Heart left ventricle (tissue), 13 donors: ENCODE results near the gene ACOT2.
"Not testable (repeated sequence)": the region's sequence is repeated elsewhere in the genome, so short reads cannot be mapped to it uniquely, and the experiment has no call there.

Source experiments
- CTCF ChIP-seq, 12 donors: fragments of 200-600 bp; sonication (generic) in 4 of 12; IDR thresholded peaks; one replicate each; pipeline versions ENCODE4 v1.5.0 to v1.8.0; 2018 to 2022; ENCODE audit warnings: antibody characterized with exemption in 12 of 12, mild to moderate bottlenecking in 5 of 12
- POLR2A ChIP-seq, 2 donors: fragments of 450-650 bp; IDR thresholded peaks; one replicate each; pipeline ENCODE4 v1.6.1; 2017; ENCODE audit warnings: antibody characterized with exemption in 2 of 2, mild to moderate bottlenecking in 2 of 2, moderate library complexity in 2 of 2
- donor health status: ischemic (EF 13 %, LVEDD 7.1; RV severe dilation, severe dysfunction).
- donor health status: DM: no; HTN: yes; CAD: no.
- donor health status: DM: no; HTN: no; CAD: no.
- donor health status: ischemic (EF 25% LVEDD 6.9; RV normal size, moderate dysfunction).
- donor health status: ischemic (EF 25% LVEDD 5.7; RV mildly dilated, moderate dysfunction).
- donor health status: ischemic (EF 35%, LVEDD 5.7; RV mildly dilated, moderate dysfunction).
- donor health status: nonischemic (EF 11% LVEDD 7.7; RV severe dilation, severe dysfunction).
- donor health status: DM: yes; HTN: yes; CAD: no.
- donor health status: PGD.
- donor health status: ischemic (EF 29% LVEDD 5.4; RV normal size, mild dysfunction).
- donor health status: nonischemic (EF 23%, LVEDD 6.1; RV moderate dilation, normal function).

- not testable (repeated sequence) for TF ChIP-seq CTCF, POLR2A (IDR thresholded peaks at IDR 0.05)
Observed at GRCh38 chr14:73558238-73558637, 10.8 kb upstream of the ACOT2 start.
